H1 (cell line): ENCODE results near the gene CACNA1C. TPM values are rescaled to one million over a fixed set of nuclear protein-coding genes. Genes with fewer than 3 reads are reported as not detected.

Experiments
- CTCF ChIA-PET: fragments of 300-600 bp; sonication (Branson Sonifier 250); formaldehyde crosslinking; loops from one replicate; lab custom pipeline; 2021; ENCODE audit not compliant: partially characterized antibody; lab: Charles Lee
- POLR2A ChIA-PET: fragments of 300-600 bp; sonication (Branson Sonifier 250); formaldehyde crosslinking; loops from one replicate; lab custom pipeline; 2021; ENCODE audit warnings: inconsistent platforms; ENCODE audit not compliant: partially characterized antibody; lab: Charles Lee
- DNase-seq, 2 experiments: peaks; one replicate each; pipeline versions ENCODE4 v3.0.0 to v3.0.0-alpha.2; 2010 to 2022; ENCODE audit warnings: low spot score in 2 of 2, low read depth in 1 of 2, mixed read lengths in 1 of 2
- FAIRE-seq: peaks from 2 replicates; lab custom pipeline; 2011; peaks lifted over from hg19 to GRCh38; lab: Jason Lieb, UNC
- H2AFZ ChIP-seq: 2 replicates; pipeline ENCODE4 v1.8.1; 2012; ENCODE audit warnings: low read length, inconsistent platforms
- H2AK5ac ChIP-seq: 2 replicates; pipeline ENCODE4 v1.6.1; 2013; ENCODE audit warnings: low read depth, low read length
- H2BK120ac ChIP-seq: replicated peaks from 2 replicates; pipeline ENCODE3; 2013; ENCODE audit warnings: low read depth, low read length, inconsistent platforms
- H2BK12ac ChIP-seq: 2 replicates; pipeline ENCODE4 v1.6.1; 2013; ENCODE audit warnings: low read depth, low read length
- H2BK15ac ChIP-seq: 2 replicates; pipeline ENCODE4 v1.6.1; 2013; ENCODE audit warnings: low read length
- H2BK20ac ChIP-seq: 2 replicates; pipeline ENCODE4 v1.6.1; 2013; ENCODE audit warnings: low read length
- H2BK5ac ChIP-seq: 2 replicates; pipeline ENCODE4 v1.6.1; 2013; ENCODE audit warnings: low read depth, low read length
- H3K14ac ChIP-seq: 2 replicates; pipeline ENCODE4 v1.6.1; 2013; ENCODE audit warnings: inconsistent platforms; ENCODE audit not compliant: insufficient read length
- H3K18ac ChIP-seq: 2 replicates; pipeline ENCODE4 v1.6.1; 2013; ENCODE audit warnings: low read length; ENCODE audit errors: extremely low read depth
- H3K23ac ChIP-seq: 2 replicates; pipeline ENCODE4 v1.6.1; 2013; ENCODE audit warnings: inconsistent platforms; ENCODE audit not compliant: insufficient read length
- H3K23me2 ChIP-seq: 2 replicates; pipeline ENCODE4 v1.6.1; 2013; ENCODE audit warnings: low read depth, low read length
- H3K27ac ChIP-seq: 2 replicates; pipeline ENCODE4 v1.6.1; 2011; ENCODE audit warnings: low read depth, low read length, inconsistent platforms
- H3K27me3 ChIP-seq, 4 experiments: replicated peaks in 1 of 4; 1 replicate in 1 of 4; 2 replicates in 3 of 4; pipeline versions ENCODE4 v1.6.1 to v1.8.1; 2011 to 2013; ENCODE audit warnings: low read length in 3 of 4, mild to moderate bottlenecking in 3 of 4, inconsistent platforms in 2 of 4, mixed read lengths in 2 of 4, moderate library complexity in 1 of 4; ENCODE audit not compliant: control insufficient read depth in 3 of 4, insufficient read depth in 3 of 4; ENCODE audit errors: extremely low read depth in 1 of 4
- H3K36me3 ChIP-seq, 4 experiments: 2 replicates each; pipeline versions ENCODE4 v1.6.1 to v1.8.1; 2011 to 2013; ENCODE audit warnings: mild to moderate bottlenecking in 4 of 4, low read length in 3 of 4, moderate library complexity in 2 of 4, control low read depth in 1 of 4, inconsistent platforms in 1 of 4; ENCODE audit not compliant: insufficient read depth in 4 of 4, control insufficient read depth in 2 of 4
- H3K4ac ChIP-seq: replicated peaks from 2 replicates; pipeline ENCODE3; 2013; ENCODE audit warnings: low read length, low read depth, mixed read lengths, inconsistent platforms; ENCODE audit not compliant: insufficient read length
- H3K4me1 ChIP-seq, 4 experiments: replicated peaks in 1 of 4; 1 replicate in 1 of 4; 2 replicates in 3 of 4; pipeline versions ENCODE4 v1.6.1 to v1.8.1; 2011 to 2013; ENCODE audit warnings: low read length in 3 of 4, inconsistent platforms in 2 of 4, mixed read lengths in 1 of 4; ENCODE audit not compliant: insufficient read depth in 4 of 4, control insufficient read depth in 3 of 4
- H3K4me2 ChIP-seq, 2 experiments: 2 replicates each; pipeline versions ENCODE4 v1.6.1 to v1.8.1; 2011 to 2013; ENCODE audit warnings: low read depth in 2 of 2, low read length in 2 of 2, control low read depth in 1 of 2, inconsistent platforms in 1 of 2, mild to moderate bottlenecking in 1 of 2; ENCODE audit not compliant: insufficient read depth in 1 of 2
- H3K4me3 ChIP-seq, 4 experiments: fragments of 200-600, 300-600 bp in 1 of 4; sonication (generic), shearing (Covaris generic), sonication (Bioruptor Twin) in 1 of 4; 2 replicates each; pipeline versions ENCODE4 v1.5.1 to v1.8.1; 2011 to 2016; ENCODE audit warnings: low read length in 4 of 4, low read depth in 3 of 4, control low read depth in 2 of 4, inconsistent platforms in 2 of 4, mild to moderate bottlenecking in 2 of 4, mixed read lengths in 1 of 4, moderate library complexity in 1 of 4; ENCODE audit not compliant: insufficient read depth in 2 of 4; ENCODE audit errors: extremely low read depth in 1 of 4
- H3K56ac ChIP-seq: replicated peaks from 2 replicates; pipeline ENCODE3; 2013; ENCODE audit warnings: low read depth, mild to moderate bottlenecking, mixed read lengths, low read length, inconsistent platforms; ENCODE audit not compliant: insufficient read length
- H3K79me1 ChIP-seq: 2 replicates; pipeline ENCODE4 v1.6.1; 2013; ENCODE audit warnings: low read depth, low read length, control low read depth
- H3K79me2 ChIP-seq, 2 experiments: 2 replicates each; pipeline versions ENCODE4 v1.6.1 to v1.8.1; 2012 to 2013; ENCODE audit warnings: low read length in 2 of 2, mild to moderate bottlenecking in 2 of 2, inconsistent platforms in 1 of 2; ENCODE audit not compliant: insufficient read depth in 2 of 2, control insufficient read depth in 1 of 2
- H3K9ac ChIP-seq, 4 experiments: replicated peaks in 1 of 4; 1 replicate in 1 of 4; 2 replicates in 3 of 4; pipeline versions ENCODE4 v1.6.1 to v1.8.1; 2011 to 2013; ENCODE audit warnings: low read depth in 3 of 4, low read length in 3 of 4, control low read depth in 2 of 4, mild to moderate bottlenecking in 2 of 4, moderate library complexity in 2 of 4, inconsistent platforms in 1 of 4; ENCODE audit errors: extremely low read depth in 1 of 4
- H3K9me3 ChIP-seq, 2 experiments: 2 replicates each; pipeline versions ENCODE4 v1.6.1 to v1.8.1; 2012 to 2013; ENCODE audit warnings: mild to moderate bottlenecking in 2 of 2, moderate library complexity in 2 of 2, control low read depth in 1 of 2, inconsistent platforms in 1 of 2, low read depth in 1 of 2, low read length in 1 of 2, mixed read lengths in 1 of 2; ENCODE audit not compliant: insufficient read depth in 2 of 2
- H4K20me1 ChIP-seq, 2 experiments: replicated peaks in 1 of 2; 2 replicates each; pipeline versions ENCODE3 to v1.8.1; 2011 to 2013; ENCODE audit warnings: inconsistent platforms in 2 of 2, low read length in 2 of 2, mild to moderate bottlenecking in 1 of 2; ENCODE audit not compliant: insufficient read depth in 2 of 2, control insufficient read depth in 1 of 2
- H4K5ac ChIP-seq: 2 replicates; pipeline ENCODE4 v1.6.1; 2013; ENCODE audit warnings: low read length, low read depth, mixed read lengths, inconsistent platforms; ENCODE audit not compliant: insufficient read length
- H4K8ac ChIP-seq: 2 replicates; pipeline ENCODE4 v1.8.0; 2013; ENCODE audit warnings: mild to moderate bottlenecking, moderate library complexity, low read length, inconsistent platforms; ENCODE audit not compliant: insufficient read depth; ENCODE audit errors: extremely low read depth
- H4K91ac ChIP-seq: replicated peaks from 2 replicates; pipeline ENCODE3; 2013; ENCODE audit warnings: low read length, mixed read lengths, inconsistent platforms; ENCODE audit not compliant: insufficient read length
- KDM4A ChIP-seq: IDR thresholded peaks from one replicate; pipeline ENCODE4 v1.7.1; 2012; ENCODE audit warnings: low read depth, mild to moderate bottlenecking, moderate library complexity, low read length, inconsistent platforms; ENCODE audit not compliant: severe bottlenecking
- NRF1 ChIP-seq: IDR thresholded peaks from 2 replicates; pipeline ENCODE4 v1.6.1; 2011; ENCODE audit warnings: mild to moderate bottlenecking, low read depth, low read length, improper control_type of control experiment
- SIX5 ChIP-seq: IDR thresholded peaks from 2 replicates; pipeline ENCODE4 v1.6.1; 2011; ENCODE audit warnings: mild to moderate bottlenecking, low read depth, low read length
- SP2 ChIP-seq: IDR thresholded peaks from 2 replicates; pipeline ENCODE4 v1.6.1; 2012; ENCODE audit warnings: mild to moderate bottlenecking, low read length, inconsistent platforms
- SUZ12 ChIP-seq: fragments of 200-600 bp; sonication (generic); IDR thresholded peaks from 2 replicates; pipeline ENCODE4 v1.6.1; 2012; ENCODE audit warnings: mild to moderate bottlenecking, inconsistent platforms, low read length, moderate library complexity, mixed read lengths
- TBP ChIP-seq: IDR thresholded peaks from 2 replicates; pipeline ENCODE4 v1.6.1; 2011; ENCODE audit warnings: low read depth, low read length, improper control_type of control experiment
- whole genome bisulfite sequencing, 2 experiments: shearing (Covaris generic) in 1 of 2; methylation state at CpG; one replicate each; pipeline versions ENCODE4 v1.1.6 to v1.1.7; 2013 to 2015; ENCODE audit warnings: low lambda C conversion rate in 2 of 2, mixed read lengths in 2 of 2, inconsistent platforms in 1 of 2, low coverage in 1 of 2, missing lambda C conversion rate in 1 of 2; ENCODE audit not compliant: insufficient replicate concordance in 2 of 2, insufficient coverage in 1 of 2, insufficient read length in 1 of 2; ENCODE audit errors: extremely low coverage in 1 of 2, missing lambda C conversion rate in 1 of 2; 5-methylcytosine and 5-hydroxymethylcytosine counted together
- polyA plus RNA-seq, 7 experiments: library from polyadenylated mRNA; depleted of rRNA in 3 of 7; stranded (reverse) in 5 of 7; unstranded in 2 of 7; fragments of >200 nt in 5 of 7; fragments of 200-250 nt in 2 of 7; gene quantifications; 1 replicate in 5 of 7; 2 replicates in 1 of 7; 4 replicates in 1 of 7; pipeline versions ENCODE4 v1.2.1 to v1.2.3, GENCODE V29; 2011 to 2013; ENCODE audit warnings: missing spikeins in 2 of 7, mixed read lengths in 2 of 7
- total RNA-seq: library from RNA; stranded (reverse); fragmentation: NEBNext Ultra II Directional; extraction: Animal tissue kit (Norgen Biotek cat#: 25700); gene quantifications from 2 replicates; pipeline ENCODE4 v1.2.1, GENCODE V29; 2021

Gene CACNA1C
- total and polyA plus RNA-seq, 2 of the 8 experiments (the other 6 are each of a cell fraction or from before 2014, with no cell fraction given): 1.3 TPM

GRCh38 chr12:2259369-2259768 is 206.6 kb downstream of the CACNA1C start:
- 81% methylated on average over 4 of the region's 4 CpGs; no CpG with 5 or more reads in 1 of the 2 experiments for WGBS, 2 experiments
- Histone ChIP-seq H2BK5ac (no peak overlapping the region), H4K20me1 (no peaks in the 10 kb centered on the region), H3K18ac (no peak overlapping the region), H3K14ac (no peak overlapping the region), H3K56ac (no peak overlapping the region), H3K27ac (no peak overlapping the region), H3K4ac (no peak overlapping the region), H3K23ac (no peak overlapping the region), H3K36me3 (no peaks in the 10 kb centered on the region), H3K27me3 (no peaks in the 10 kb centered on the region), H2AFZ (no peak overlapping the region), H2BK12ac (no peak overlapping the region), H4K91ac (no peak overlapping the region), H2BK15ac (no peak overlapping the region), H3K4me3 (no peak overlapping the region), H4K5ac (no peak overlapping the region), H3K79me1 (peaks cover 3% of the 10 kb centered on the region; the same call in 1 of the 2 replicates), H3K4me1 (no peaks in the 10 kb centered on the region), H2BK120ac (no peak overlapping the region), H3K79me2 (no peaks in the 10 kb centered on the region), H3K4me2 (no peak overlapping the region), H2BK20ac (no peak overlapping the region), H2AK5ac (no peak overlapping the region), H3K23me2 (no peaks in the 10 kb centered on the region), H3K9ac (no peak overlapping the region), H3K9me3 (peaks cover 7 to 8% of the 10 kb centered on the region in 2 experiments; a peak in 3 of 4 replicates), H4K8ac (no peak overlapping the region)
- ChIA-PET CTCF (interaction anchor here (0.7 to 1.8 kb wide), 7 partner anchors 10 to 329 kb away, joined by 3 to 7 read pairs (median 3); no protein-coding TSS in a partner anchor), POLR2A (no interaction called here)
- FAIRE-seq: no peak
- no peak for DNase-seq
- no peak for TF ChIP-seq SIX5
- no peak for TF ChIP-seq NRF1
- TF ChIP-seq SP2: no peak
- TF ChIP-seq KDM4A: no peak
- no peak for TF ChIP-seq TBP
- TF ChIP-seq SUZ12: no peak
